SJSA1 (cell line): ENCODE results near the gene PPP2R3B. TPM values are rescaled to one million over a fixed set of nuclear protein-coding genes. Genes with fewer than 3 reads are reported as not detected.

Experiments used
- DNase-seq, 2 experiments: peaks; one replicate each; pipeline ENCODE4 v3.0.0-alpha.2; 2015 to 2020; ENCODE audit warnings: low spot score in 2 of 2, low read depth in 1 of 2
- H3K27ac ChIP-seq: fragments of 250-450 bp; sonication (Bioruptor Pico); 2 replicates; pipeline ENCODE4 v1.5.1; 2020; ENCODE audit warnings: mild to moderate bottlenecking, moderate library complexity
- H3K27me3 ChIP-seq: fragments of 250-450 bp; sonication (Bioruptor Pico); replicated peaks from 2 replicates; pipeline ENCODE4 v1.5.1; 2020; ENCODE audit warnings: mild to moderate bottlenecking, moderate library complexity
- H3K36me3 ChIP-seq: fragments of 250-450 bp; sonication (Bioruptor Pico); 2 replicates; pipeline ENCODE4 v1.5.1; 2020; ENCODE audit warnings: mild to moderate bottlenecking
- H3K4me1 ChIP-seq: fragments of 250-450 bp; sonication (Bioruptor Pico); replicated peaks from 2 replicates; pipeline ENCODE4 v1.6.1; 2021; ENCODE audit warnings: mild to moderate bottlenecking
- H3K4me3 ChIP-seq: fragments of 250-450 bp; sonication (Bioruptor Pico); 2 replicates; pipeline ENCODE4 v1.5.1; 2020; ENCODE audit warnings: mild to moderate bottlenecking
- H3K9me3 ChIP-seq: fragments of 250-450 bp; sonication (Bioruptor Pico); replicated peaks from 2 replicates; pipeline ENCODE4 v1.5.1; 2020; ENCODE audit warnings: mild to moderate bottlenecking
- total RNA-seq: library from RNA; depleted of rRNA; stranded (reverse); fragments of >200 nt; shearing (Covaris generic); gene quantifications from 2 replicates; pipeline ENCODE4 v1.2.3, GENCODE V29; 2014

PPP2R3B gene
- total RNA-seq, 1 experiment from 2014 or later, result 23.8 TPM

GRCh38 chrX:361231-362145, 25.2 kb downstream of the PPP2R3B start:
- Histone ChIP-seq H3K27ac (no peak overlapping the region), H3K4me1 (no peaks in the 10 kb centered on the region), H3K4me3 (no peak overlapping the region), H3K36me3 (peaks cover 19% of the 10 kb centered on the region), H3K9me3 (peaks cover 19% of the 10 kb centered on the region; the same call in 1 of the 2 replicates), H3K27me3 (no peaks in the 10 kb centered on the region)
- DNase-seq, result peak in 1 of 2 experiments; percentile 35

DNA sequence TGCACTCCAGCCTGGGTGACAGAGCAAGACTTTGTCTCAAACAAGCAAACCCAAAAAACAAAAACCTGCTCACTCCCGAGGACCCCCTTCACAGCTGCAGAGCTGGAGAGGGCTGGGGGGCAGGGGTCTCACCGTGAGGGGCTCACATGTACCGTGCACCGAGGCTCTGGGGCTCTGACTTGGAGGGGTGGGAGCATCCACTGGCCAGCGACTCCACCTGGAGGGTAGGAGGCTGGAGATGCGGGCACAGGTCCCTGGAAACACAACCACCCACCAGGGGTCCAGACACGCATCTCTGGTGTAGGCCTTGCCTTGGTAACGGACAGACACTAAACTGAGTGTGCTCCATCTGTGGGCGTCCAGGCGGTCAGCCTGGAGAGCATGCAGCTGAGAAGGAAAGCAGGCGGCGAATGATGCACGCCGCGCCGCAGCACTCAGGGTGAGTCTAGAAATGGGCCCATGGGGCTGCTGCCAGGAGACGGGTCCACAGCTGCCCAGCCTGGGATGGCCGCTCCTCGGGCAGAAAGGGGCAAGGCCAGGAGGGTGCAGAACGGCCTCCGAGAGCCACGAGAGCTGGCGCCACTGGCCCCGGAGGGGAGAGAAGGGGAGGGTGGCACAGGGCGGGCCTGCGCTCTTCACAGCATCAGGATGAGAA, 26.1 kb downstream of the PPP2R3B start:
- Histone ChIP-seq H3K4me1 (no peaks in the 10 kb centered on the region), H3K36me3 (peaks cover 19% of the 10 kb centered on the region), H3K4me3 (no peak overlapping the region), H3K27me3 (no peaks in the 10 kb centered on the region), H3K9me3 (peaks cover 19% of the 10 kb centered on the region; the same call in 1 of the 2 replicates), H3K27ac (no peak overlapping the region)
- DNase-seq, result peak in 1 of 2 experiments; percentile 42

- Histone ChIP-seq H3K36me3 (peaks cover 19% of the 10 kb centered on the region), H3K27ac (no peak overlapping the region), H3K9me3 (peaks cover 14% of the 10 kb centered on the region; the same call in 1 of the 2 replicates), H3K4me1 (no peaks in the 10 kb centered on the region), H3K27me3 (no peaks in the 10 kb centered on the region), H3K4me3 (no peak overlapping the region)
- DNase-seq, result no peak
Observed at GRCh38 chrX:358651-359143, 28.0 kb downstream of the PPP2R3B start.

GRCh38 chrX:357693-358471, 28.8 kb downstream of the PPP2R3B start:
- no peak for DNase-seq
- Histone ChIP-seq H3K36me3 (peaks cover 19% of the 10 kb centered on the region), H3K9me3 (peaks cover 14% of the 10 kb centered on the region; the same call in 1 of the 2 replicates), H3K27ac (no peak overlapping the region), H3K4me1 (no peaks in the 10 kb centered on the region), H3K4me3 (no peak overlapping the region), H3K27me3 (no peaks in the 10 kb centered on the region)

DNA sequence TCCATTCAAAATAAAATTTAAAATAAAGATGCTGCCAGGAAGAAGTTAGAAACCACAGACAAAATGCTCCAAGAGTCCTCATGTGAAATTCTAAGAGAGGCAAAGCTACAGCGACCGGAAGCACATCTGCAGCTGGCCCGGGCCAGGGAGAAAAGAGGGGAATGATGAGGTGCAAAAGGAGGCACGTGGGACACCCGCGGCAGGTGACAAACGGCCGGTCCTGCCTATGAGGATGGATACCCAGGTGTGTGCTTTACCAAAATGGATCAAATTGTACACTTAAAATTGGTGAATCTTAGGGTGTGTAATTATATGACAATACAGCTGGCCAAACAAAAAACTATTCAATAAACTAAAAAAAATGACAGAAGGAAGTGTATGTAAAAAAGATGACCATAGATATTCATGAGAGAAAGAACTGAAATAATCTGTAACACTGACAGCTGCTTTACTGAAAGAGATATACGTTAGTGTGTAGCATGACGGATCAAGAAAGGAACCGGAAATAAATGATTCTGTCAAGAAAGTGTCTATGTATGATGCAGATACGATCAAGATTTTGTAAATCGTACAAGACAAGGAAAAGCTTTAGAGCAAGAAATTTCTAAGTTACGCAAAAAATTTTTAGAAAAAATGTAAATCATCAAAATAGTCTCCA, 29.5 kb downstream of the PPP2R3B start:
- Histone ChIP-seq H3K36me3 (peaks cover 19% of the 10 kb centered on the region), H3K9me3 (peaks cover 14% of the 10 kb centered on the region; the same call in 1 of the 2 replicates), H3K4me1 (no peaks in the 10 kb centered on the region), H3K4me3 (no peak overlapping the region), H3K27me3 (no peaks in the 10 kb centered on the region), H3K27ac (no peak overlapping the region)
- DNase-seq, result no peak

- peaks cover 11% of the 10 kb centered on the region; the same call in 1 of the 2 replicates for H3K9me3 ChIP-seq
- H3K4me3 ChIP-seq, result no peak overlapping the region
- peaks cover 19% of the 10 kb centered on the region for H3K36me3 ChIP-seq
- no peaks in the 10 kb centered on the region for H3K4me1 ChIP-seq
- no peaks in the 10 kb centered on the region for H3K27me3 ChIP-seq
- no peak for DNase-seq
- no peak overlapping the region for H3K27ac ChIP-seq
Observed at GRCh38 chrX:356385-357034, 30.2 kb downstream of the PPP2R3B start.

DNA sequence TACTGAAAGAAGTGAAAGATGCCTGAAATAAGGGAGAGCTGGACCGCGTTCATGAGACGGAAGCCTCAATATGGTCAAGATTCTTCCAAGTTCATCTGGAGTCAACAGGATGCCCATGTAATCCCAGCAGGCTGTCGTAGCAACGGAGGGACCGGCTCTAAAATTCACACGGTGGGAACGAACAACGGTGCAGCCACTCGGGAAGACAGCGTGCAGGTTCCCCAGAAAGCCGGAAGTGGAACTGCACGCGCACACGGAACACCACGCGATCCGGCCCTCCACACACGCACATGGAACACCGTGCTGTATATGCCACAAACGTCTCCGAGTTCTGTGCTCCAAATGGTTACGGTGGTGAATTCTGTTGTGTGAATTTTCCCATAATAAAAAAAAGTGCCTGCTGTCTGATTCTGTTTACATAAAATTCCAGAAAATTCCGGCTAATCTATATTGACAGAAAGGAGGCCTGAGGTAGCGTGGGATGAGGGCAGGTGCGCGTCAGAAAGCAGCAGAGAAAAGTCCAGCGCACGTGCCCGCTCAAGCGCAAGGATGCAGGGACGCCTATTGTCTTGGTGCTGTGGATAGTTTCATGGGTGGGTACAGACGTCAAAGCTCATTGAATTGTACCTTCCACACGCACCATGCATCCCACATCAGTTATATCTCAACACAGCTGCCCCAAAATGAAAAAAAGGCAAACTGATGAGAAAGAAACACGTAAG, 31.2 kb downstream of the PPP2R3B start:
- peaks cover 10% of the 10 kb centered on the region for H3K36me3 ChIP-seq
- H3K27ac ChIP-seq, result no peak overlapping the region
- no peak overlapping the region for H3K4me3 ChIP-seq
- H3K9me3 ChIP-seq, result peaks cover 5% of the 10 kb centered on the region; the same call in 1 of the 2 replicates
- H3K4me1 ChIP-seq, result no peaks in the 10 kb centered on the region
- H3K27me3 ChIP-seq, result no peaks in the 10 kb centered on the region
- DNase-seq, result no peak

- Histone ChIP-seq H3K4me1 (no peaks in the 10 kb centered on the region), H3K27me3 (no peaks in the 10 kb centered on the region), H3K27ac (no peak overlapping the region), H3K4me3 (no peak overlapping the region), H3K36me3 (no peaks in the 10 kb centered on the region), H3K9me3 (no peaks in the 10 kb centered on the region)
- no peak for DNase-seq
Observed at GRCh38 chrX:353566-354535, 32.9 kb downstream of the PPP2R3B start.

GRCh38 chrX:352582-353314, 34.0 kb downstream of the PPP2R3B start:
- Histone ChIP-seq H3K27me3 (no peaks in the 10 kb centered on the region), H3K4me1 (no peaks in the 10 kb centered on the region), H3K9me3 (no peaks in the 10 kb centered on the region; the same call in 1 of the 2 replicates), H3K36me3 (no peaks in the 10 kb centered on the region), H3K4me3 (no peak overlapping the region), H3K27ac (no peak overlapping the region)
- DNase-seq, result no peak

- Histone ChIP-seq H3K27ac (no peak overlapping the region), H3K27me3 (no peaks in the 10 kb centered on the region), H3K4me3 (no peak overlapping the region), H3K9me3 (peaks cover 5% of the 10 kb centered on the region), H3K36me3 (no peaks in the 10 kb centered on the region), H3K4me1 (no peaks in the 10 kb centered on the region)
- no peak for DNase-seq
Observed at GRCh38 chrX:352181-352580, 34.5 kb downstream of the PPP2R3B start.

DNA sequence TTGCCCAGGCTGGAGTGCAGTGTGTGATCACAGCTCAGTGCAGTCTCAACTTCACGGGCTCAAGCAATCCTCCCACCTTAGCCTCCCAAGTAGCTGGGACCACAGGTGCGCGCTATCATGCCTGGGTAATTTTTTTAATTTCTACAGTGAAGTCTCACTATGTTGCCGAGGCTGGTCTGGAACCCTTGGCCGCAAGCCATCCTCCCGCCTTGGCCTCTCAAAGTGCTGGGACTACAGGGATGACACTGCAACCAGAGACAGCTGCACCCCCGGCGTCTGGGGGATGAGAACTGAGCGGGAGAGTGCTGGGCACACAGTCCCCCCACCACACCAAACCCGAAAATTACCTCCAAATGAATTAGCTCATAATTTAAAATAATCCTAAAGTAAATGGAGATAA, 35.0 kb downstream of the PPP2R3B start:
- H3K4me3 ChIP-seq, result no peak overlapping the region
- DNase-seq, result no peak
- H3K36me3 ChIP-seq, result no peaks in the 10 kb centered on the region
- H3K27me3 ChIP-seq, result no peaks in the 10 kb centered on the region
- H3K9me3 ChIP-seq, result peaks cover 5% of the 10 kb centered on the region
- no peak overlapping the region for H3K27ac ChIP-seq
- H3K4me1 ChIP-seq, result no peaks in the 10 kb centered on the region
